Activated CD8-positive, alpha-beta T cell treated with anti-CD3 and anti-CD28 coated beads, Interleukin-2, amount 10 ng/mL, durations not matched to agents 7 days and 5 days (primary cell): ENCODE data around the gene BCAT1. TPM values are rescaled to one million over a fixed set of nuclear protein-coding genes. Genes with fewer than 3 reads are reported as not detected.

ENCODE experiments used
- ATAC-seq: fragments of 150-1000 bp; cut with Tn5 transposase; one replicate; pipeline ENCODE4 v1.10.0; 2021; ENCODE audit warnings: moderate library complexity
- CTCF ChIA-PET: fragments of 350-600 bp; sonication (Branson Sonifier 250); formaldehyde crosslinking; loops from one replicate; lab custom pipeline; 2021; ENCODE audit warnings: antibody characterized with exemption; lab: Charles Lee
- POLR2A ChIA-PET: fragments of 350-600 bp; sonication (Branson Sonifier 250); formaldehyde crosslinking; loops from one replicate; lab custom pipeline; 2021; ENCODE audit warnings: antibody characterized with exemption; lab: Charles Lee
- DNase-seq: peaks from one replicate; pipeline ENCODE4 v3.0.0-alpha.2; 2020
- H3K27ac Mint-ChIP-seq: one replicate; pipeline ENCODE4 v1.8.0; 2021; ENCODE audit warnings: mild to moderate bottlenecking, mixed read lengths
- H3K27me3 Mint-ChIP-seq: one replicate; pipeline ENCODE4 v1.8.0; 2021; ENCODE audit warnings: low read depth, mixed read lengths
- H3K36me3 Mint-ChIP-seq: one replicate; pipeline ENCODE4 v1.8.0; 2021; ENCODE audit warnings: low read depth, mixed read lengths
- H3K4me1 Mint-ChIP-seq: one replicate; pipeline ENCODE4 v1.8.0; 2021; ENCODE audit warnings: low read depth, mixed read lengths
- H3K4me3 Mint-ChIP-seq: one replicate; pipeline ENCODE4 v1.8.0; 2021; ENCODE audit warnings: mild to moderate bottlenecking, mixed read lengths
- H3K9me3 Mint-ChIP-seq: one replicate; pipeline ENCODE4 v1.8.0; 2022; ENCODE audit warnings: mixed read lengths; ENCODE audit not compliant: insufficient read depth
- total RNA-seq, 2 experiments: library from RNA; stranded (reverse); gene quantifications; one replicate each; pipeline ENCODE4 v1.2.3, GENCODE V29; 2021

BCAT1 gene
- total RNA-seq, 2 experiments from 2014 or later = 19.7 to 24.1 TPM

DNA sequence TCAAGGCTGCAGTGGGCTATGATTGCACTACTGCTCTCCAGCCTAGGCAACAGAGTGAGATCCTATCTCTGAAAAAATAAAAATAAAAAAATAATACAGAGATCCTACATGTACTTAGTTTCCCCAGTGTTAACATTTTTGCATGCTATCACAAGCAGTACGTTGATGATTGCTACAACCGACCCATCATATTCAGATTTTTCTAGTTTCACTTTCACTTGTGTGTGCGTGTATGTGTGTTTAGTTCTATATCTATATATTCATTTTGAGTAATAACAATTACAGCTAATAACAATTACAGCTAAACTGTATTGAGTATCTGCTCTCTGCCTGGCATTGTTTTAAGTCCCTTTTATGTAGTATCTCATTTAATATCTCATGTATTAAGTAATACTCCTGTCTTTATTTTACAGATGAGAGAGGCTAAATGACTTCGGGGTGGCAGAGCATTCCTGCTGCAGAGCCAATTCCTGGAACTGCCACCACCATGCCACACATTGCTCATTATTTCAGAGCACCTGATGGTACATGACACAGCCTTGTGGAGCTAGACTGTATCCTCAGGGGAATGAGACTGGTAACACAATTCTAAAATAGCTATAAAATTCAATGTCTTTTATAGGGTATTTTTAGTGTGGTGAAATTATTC lies 153.1 kb downstream of the BCAT1 start:
- Mint-ChIP-seq H3K36me3 (no peaks in the 10 kb centered on the region), H3K4me1 (peaks cover 30% of the 10 kb centered on the region), H3K4me3 (peak overlapping the region; percentile 75), H3K27ac (peak overlapping the region; percentile 83), H3K27me3 (no peaks in the 10 kb centered on the region), H3K9me3 (no peaks in the 10 kb centered on the region)
- ChIA-PET POLR2A (interaction anchor here (0.6 kb wide), 1 partner anchor 22 kb away, joined by 3 read pairs; no protein-coding TSS in a partner anchor), CTCF (interaction anchor here (0.6 to 1.9 kb wide), 5 partner anchors 9 to 949 kb away, joined by 3 to 5 read pairs (median 3); no protein-coding TSS in a partner anchor)
- DNase-seq (no peak), ATAC-seq (peak; percentile 81)

DNA sequence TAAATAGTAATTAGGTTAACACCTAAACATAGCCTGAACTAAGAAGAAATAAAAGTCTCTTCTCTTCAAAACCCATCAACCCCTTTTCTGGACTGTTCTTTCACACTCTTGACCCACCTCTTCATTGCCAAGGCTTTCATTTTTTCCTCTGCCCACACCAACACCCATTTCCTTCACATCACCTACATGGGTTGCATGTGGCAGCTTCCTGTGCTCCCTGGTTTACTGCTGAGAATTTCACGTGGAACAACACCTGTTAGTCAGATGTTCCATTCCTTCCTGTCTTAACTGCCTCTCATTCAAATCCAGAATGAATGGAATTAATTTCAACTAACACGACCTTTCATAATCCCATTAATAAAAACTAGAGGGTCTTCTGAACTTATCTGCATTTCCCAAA lies 157.3 kb downstream of the BCAT1 start:
- no peak for ATAC-seq
- peak overlapping the region; percentile 2 for H3K27ac Mint-ChIP-seq
- peaks cover 2% of the 10 kb centered on the region for H3K27me3 Mint-ChIP-seq

DNA sequence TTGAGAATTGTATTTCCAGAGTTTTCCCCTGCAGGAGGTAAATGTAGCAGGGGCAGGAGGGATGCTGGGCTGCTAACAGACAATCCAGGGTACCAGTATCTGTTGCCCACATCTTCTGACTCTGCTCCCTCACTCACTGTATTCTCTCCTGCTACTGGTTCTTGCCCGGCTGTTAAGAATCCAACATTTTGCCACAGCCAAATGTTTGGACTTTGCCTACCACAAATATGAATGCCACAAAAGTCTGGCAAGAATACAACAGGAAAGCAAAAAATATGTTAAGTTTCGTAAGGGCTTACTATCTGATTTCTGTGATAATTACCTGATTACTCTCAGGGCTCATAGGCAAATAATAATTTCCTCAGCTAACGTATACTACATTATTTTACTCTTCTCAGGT lies 160.0 kb downstream of the BCAT1 start:
- H3K4me1 Mint-ChIP-seq = peaks cover 6% of the 10 kb centered on the region
- H3K27me3 Mint-ChIP-seq = peaks cover 8% of the 10 kb centered on the region
- POLR2A ChIA-PET = no interaction called here
- no peak overlapping the region for H3K4me3 Mint-ChIP-seq
- CTCF ChIA-PET = no interaction called here
- H3K9me3 Mint-ChIP-seq = no peaks in the 10 kb centered on the region
- H3K27ac Mint-ChIP-seq = no peak overlapping the region
- ATAC-seq (no peak), DNase-seq (no peak)
- H3K36me3 Mint-ChIP-seq = no peaks in the 10 kb centered on the region

More for the DNA sequence above, 157.3 kb downstream of the BCAT1 start:
- POLR2A ChIA-PET = no interaction called here
- Mint-ChIP-seq H3K36me3 (no peaks in the 10 kb centered on the region), H3K9me3 (no peaks in the 10 kb centered on the region), H3K4me3 (no peak overlapping the region), H3K4me1 (peaks cover 20% of the 10 kb centered on the region)
- no peak for DNase-seq
- CTCF ChIA-PET = no interaction called here

DNA sequence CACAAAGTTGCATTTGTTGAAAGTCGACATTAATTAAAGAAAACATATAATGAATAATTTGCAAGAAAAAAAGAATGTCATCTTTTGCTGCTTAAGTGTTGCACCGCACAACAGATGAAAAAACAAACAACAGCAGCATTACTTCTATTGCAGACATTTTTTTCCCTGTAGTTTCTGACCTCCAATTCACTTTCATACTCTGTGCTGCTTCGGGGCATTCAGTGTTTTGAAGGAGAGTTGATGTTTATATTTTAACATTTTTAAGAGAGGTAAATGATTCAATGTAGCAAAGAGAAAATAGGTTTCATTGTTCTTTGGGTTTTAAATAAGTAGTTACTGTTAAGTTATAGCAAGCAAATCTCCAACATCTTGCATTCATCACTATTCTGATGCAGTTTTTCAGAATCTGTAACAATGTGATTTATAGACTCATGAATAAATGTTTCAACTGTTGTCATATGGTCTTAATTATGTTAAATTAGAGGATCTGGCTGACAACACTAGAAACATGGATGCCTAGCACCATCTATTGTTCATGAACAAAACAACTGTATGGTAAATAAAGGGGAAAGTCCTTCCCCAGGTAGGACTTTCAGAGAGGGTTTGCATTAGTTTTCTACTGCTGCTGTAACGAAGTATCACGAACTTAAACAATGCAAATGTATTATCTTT lies 168.1 kb downstream of the BCAT1 start:
- ATAC-seq (no peak), DNase-seq (no peak)
- POLR2A ChIA-PET = no interaction called here
- Mint-ChIP-seq H3K36me3 (no peaks in the 10 kb centered on the region), H3K27me3 (peaks cover 13% of the 10 kb centered on the region), H3K9me3 (no peaks in the 10 kb centered on the region), H3K4me1 (no peaks in the 10 kb centered on the region), H3K27ac (no peak overlapping the region), H3K4me3 (no peak overlapping the region)
- CTCF ChIA-PET = no interaction called here

DNA sequence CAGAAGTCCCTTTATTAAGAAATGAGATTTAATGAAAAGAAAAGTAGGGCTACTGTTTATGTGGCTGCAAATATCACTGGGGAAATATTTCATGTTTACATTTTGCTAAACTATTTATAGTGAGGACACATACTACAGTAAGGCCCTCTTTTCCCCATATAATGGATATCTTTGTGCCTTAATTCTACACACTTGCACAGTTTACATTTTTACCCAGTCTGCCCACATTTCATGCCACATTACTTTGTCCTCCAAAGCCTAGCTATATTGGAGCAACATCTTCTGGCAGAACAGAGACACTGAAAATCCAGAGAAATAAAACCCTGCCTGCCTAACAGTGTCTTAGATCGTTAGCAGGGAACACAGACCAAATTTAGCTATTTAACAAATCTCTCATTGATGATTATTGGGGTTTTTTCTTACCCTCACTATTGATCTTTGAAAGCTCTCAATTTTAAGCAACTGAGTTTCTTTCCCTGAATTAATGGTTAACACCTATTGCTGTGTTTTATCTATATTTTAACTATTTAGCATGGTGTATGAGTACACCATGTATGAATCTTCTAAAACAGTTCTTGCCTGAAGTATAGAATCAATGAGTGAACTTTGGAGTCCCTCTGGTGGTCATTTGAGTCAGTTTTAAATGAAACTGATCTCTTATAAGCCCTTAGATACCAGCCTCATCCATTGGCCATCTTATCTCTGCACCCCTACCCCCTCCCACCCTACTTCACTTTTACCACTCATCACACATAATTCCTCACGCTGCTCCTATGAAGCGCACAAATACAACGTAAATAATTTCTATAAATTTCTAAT lies 170.2 kb downstream of the BCAT1 start:
- Mint-ChIP-seq H3K9me3 (no peaks in the 10 kb centered on the region), H3K4me3 (no peak overlapping the region), H3K4me1 (no peaks in the 10 kb centered on the region), H3K36me3 (no peaks in the 10 kb centered on the region), H3K27me3 (peaks cover 14% of the 10 kb centered on the region), H3K27ac (no peak overlapping the region)
- ATAC-seq (no peak), DNase-seq (no peak)
- ChIA-PET CTCF (interaction anchor here (0.6 to 1.9 kb wide), 4 partner anchors 9 to 59 kb away, joined by 3 to 5 read pairs (median 4); no protein-coding TSS in a partner anchor), POLR2A (no interaction called here)

DNA sequence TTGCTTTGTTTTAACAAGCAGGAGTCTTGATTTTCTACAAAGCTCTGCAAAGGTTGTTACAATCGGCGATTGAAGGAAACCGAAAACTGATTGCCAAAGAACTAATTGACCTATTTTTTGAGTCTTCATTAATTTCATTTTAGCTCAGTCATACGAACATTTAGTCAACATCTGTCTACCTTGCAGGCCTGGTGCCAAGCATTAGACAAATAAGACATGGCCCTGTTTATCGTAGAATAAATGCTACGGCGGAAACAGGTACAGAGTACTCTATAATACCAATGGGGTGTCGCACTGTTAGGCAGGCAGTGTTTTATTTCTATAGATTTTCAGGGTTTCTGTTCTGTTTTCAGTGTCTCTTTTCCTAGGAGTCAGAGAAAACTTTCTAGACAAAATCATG lies 171.5 kb downstream of the BCAT1 start:
- ATAC-seq = no peak
- no peak for DNase-seq
- CTCF ChIA-PET = interaction anchor here (0.6 to 1.9 kb wide), 2 partner anchors 8 to 19 kb away, joined by 3 to 5 read pairs; no protein-coding TSS in a partner anchor
- POLR2A ChIA-PET = no interaction called here
- no peaks in the 10 kb centered on the region for H3K4me1 Mint-ChIP-seq
- H3K4me3 Mint-ChIP-seq = no peak overlapping the region
- H3K27ac Mint-ChIP-seq = no peak overlapping the region
- peaks cover 7% of the 10 kb centered on the region for H3K27me3 Mint-ChIP-seq
- H3K36me3 Mint-ChIP-seq = no peaks in the 10 kb centered on the region
- H3K9me3 Mint-ChIP-seq = no peaks in the 10 kb centered on the region

DNA sequence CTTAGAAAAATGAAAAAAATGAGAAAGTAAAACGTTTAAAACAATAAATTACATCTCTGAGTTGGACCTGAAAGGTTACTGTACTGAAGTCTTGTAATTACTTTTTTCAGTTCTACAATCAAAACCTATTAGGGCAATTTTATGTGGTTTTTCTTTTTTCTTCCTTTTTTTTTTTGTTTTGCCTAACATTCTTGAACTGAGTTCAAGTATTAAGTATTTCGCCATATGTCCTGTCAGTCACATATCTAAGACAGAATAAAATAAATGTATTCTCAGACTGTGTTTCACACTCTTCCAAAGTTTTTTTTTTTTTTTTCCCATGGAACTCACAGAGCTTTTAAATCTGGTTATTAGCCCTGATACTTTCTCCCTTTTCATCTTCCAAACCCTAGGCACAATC lies 172.0 kb downstream of the BCAT1 start:
- Mint-ChIP-seq H3K4me1 (no peaks in the 10 kb centered on the region), H3K9me3 (no peaks in the 10 kb centered on the region), H3K36me3 (no peaks in the 10 kb centered on the region), H3K27me3 (peaks cover 9% of the 10 kb centered on the region), H3K4me3 (no peak overlapping the region), H3K27ac (no peak overlapping the region)
- CTCF ChIA-PET = interaction anchor here (0.6 to 0.7 kb wide), 2 partner anchors 9 to 58 kb away, joined by 3 read pairs; no protein-coding TSS in a partner anchor
- POLR2A ChIA-PET = no interaction called here
- ATAC-seq (no peak), DNase-seq (no peak)

DNA sequence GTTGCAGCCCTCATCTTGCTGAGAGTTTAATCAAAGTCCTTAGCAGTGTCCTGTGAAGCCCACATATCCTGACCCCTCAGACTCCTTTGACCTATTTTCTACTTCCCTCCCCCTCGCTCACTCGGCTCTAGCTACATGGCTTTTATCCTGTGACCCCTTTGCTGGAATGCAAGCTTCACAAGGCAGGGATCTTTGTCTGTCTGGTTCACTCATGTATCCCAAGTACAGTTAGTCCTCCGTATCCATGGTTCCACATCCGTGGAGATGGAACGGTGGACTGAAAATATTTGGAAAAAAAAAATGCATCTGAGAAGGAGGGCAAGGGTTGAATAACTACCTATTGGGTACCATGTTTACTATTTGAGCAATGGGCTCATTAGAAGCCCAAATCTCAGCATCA lies 173.8 kb downstream of the BCAT1 start:
- no peak for DNase-seq
- no peaks in the 10 kb centered on the region for H3K9me3 Mint-ChIP-seq
- ChIA-PET CTCF (no interaction called here), POLR2A (no interaction called here)
- H3K4me3 Mint-ChIP-seq = no peak overlapping the region
- no peaks in the 10 kb centered on the region for H3K36me3 Mint-ChIP-seq
- peaks cover 4% of the 10 kb centered on the region for H3K27me3 Mint-ChIP-seq
- H3K27ac Mint-ChIP-seq = no peak overlapping the region
- no peak for ATAC-seq
- no peaks in the 10 kb centered on the region for H3K4me1 Mint-ChIP-seq

DNA sequence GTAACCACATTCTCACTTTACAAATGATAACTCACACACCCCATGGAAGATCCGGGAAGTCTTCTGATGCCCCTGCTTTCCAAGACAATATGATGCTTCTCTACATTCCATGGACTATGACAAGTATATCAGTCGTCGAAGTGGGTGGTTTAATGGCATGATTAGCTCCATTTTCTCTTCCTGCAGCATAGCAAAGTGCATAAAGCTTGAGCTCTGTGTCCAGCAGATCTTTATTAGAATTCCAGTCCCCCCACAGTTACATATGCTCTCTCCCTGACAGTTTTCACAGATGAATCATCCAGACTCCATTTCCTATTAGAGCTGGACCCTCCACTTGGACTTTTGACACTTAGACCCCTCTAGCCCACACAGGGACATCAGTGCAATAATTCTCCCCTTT lies 174.9 kb downstream of the BCAT1 start:
- no peak overlapping the region for H3K27ac Mint-ChIP-seq
- H3K4me3 Mint-ChIP-seq = no peak overlapping the region
- ChIA-PET CTCF (no interaction called here), POLR2A (no interaction called here)
- peaks cover 4% of the 10 kb centered on the region for H3K27me3 Mint-ChIP-seq
- DNase-seq (no peak), ATAC-seq (no peak)
- H3K36me3 Mint-ChIP-seq = no peaks in the 10 kb centered on the region
- no peaks in the 10 kb centered on the region for H3K9me3 Mint-ChIP-seq
- no peaks in the 10 kb centered on the region for H3K4me1 Mint-ChIP-seq

DNA sequence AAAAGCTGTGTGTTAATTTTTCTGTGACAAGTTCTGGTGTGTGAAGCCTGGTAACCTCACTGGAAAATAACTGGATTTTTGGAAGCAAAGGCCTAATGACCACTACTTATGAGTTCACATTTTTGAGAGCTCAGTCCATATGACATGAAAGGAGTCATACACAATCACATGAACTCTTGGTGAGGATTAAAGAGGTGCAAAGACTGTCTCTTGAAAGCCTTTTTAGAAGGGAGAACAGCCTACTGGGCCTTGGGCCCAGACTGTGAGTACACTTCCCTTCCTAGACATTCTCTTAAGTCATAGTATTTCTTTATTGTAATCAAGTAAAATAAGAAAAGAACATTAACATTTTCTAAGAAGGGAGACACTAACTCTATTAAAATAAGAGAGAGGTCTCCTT lies 176.1 kb downstream of the BCAT1 start:
- ATAC-seq (no peak), DNase-seq (no peak)
- Mint-ChIP-seq H3K4me3 (no peak overlapping the region), H3K27ac (no peak overlapping the region), H3K9me3 (no peaks in the 10 kb centered on the region), H3K36me3 (no peaks in the 10 kb centered on the region), H3K4me1 (no peaks in the 10 kb centered on the region), H3K27me3 (peaks cover 4% of the 10 kb centered on the region)
- ChIA-PET CTCF (no interaction called here), POLR2A (no interaction called here)

DNA sequence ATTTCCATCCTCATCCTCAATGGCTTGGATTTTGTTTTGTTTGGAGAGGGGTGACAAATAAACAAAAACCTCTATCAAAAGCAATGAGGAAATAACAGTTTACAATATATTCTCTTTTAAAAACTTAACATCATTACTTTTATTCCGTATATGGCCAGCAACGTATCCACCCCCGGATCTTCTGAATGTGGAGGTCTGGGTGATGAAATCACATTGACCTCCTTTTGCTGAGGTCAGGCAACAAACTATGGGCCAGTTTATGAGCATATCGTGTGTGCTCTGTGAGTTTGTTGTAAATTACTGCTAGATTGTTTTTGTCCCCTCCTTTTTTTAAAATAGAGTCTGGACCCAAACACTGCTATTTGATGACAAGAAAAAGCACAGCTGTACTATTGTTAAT lies 178.1 kb downstream of the BCAT1 start:
- H3K27me3 Mint-ChIP-seq = peaks cover 4% of the 10 kb centered on the region
- ChIA-PET CTCF (no interaction called here), POLR2A (no interaction called here)
- DNase-seq (no peak), ATAC-seq (no peak)
- H3K27ac Mint-ChIP-seq = no peak overlapping the region
- H3K36me3 Mint-ChIP-seq = no peaks in the 10 kb centered on the region
- no peaks in the 10 kb centered on the region for H3K9me3 Mint-ChIP-seq
- H3K4me1 Mint-ChIP-seq = no peaks in the 10 kb centered on the region
- no peak overlapping the region for H3K4me3 Mint-ChIP-seq

DNA sequence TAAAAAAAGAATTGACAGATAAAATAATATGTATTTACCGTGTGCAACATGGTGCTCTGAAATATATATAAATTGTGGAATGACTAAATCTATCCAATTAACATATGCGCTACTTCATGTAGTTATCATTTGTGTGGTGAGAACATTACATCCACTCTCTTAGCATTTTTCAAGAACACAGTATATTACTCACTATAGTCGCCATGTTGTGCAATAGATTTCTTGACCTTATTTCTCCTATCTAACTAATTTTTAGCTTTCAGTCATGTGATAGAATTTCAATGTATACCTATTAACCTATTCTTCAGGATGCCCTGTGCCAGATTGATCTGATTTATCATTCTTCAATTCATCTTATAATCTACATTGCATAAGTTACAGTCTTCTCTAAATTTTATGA lies 178.6 kb downstream of the BCAT1 start:
- CTCF ChIA-PET = no interaction called here
- Mint-ChIP-seq H3K4me3 (no peak overlapping the region), H3K27me3 (peaks cover 4% of the 10 kb centered on the region), H3K9me3 (no peaks in the 10 kb centered on the region), H3K4me1 (no peaks in the 10 kb centered on the region), H3K27ac (no peak overlapping the region), H3K36me3 (no peaks in the 10 kb centered on the region)
- ATAC-seq (no peak), DNase-seq (no peak)
- POLR2A ChIA-PET = no interaction called here
